ENCODE measurements around the gene MRPL30.
A peak's percentile ranks its signal among the peaks of the same experiment; 100 is the strongest.
"Not testable (repeated sequence)": the region's sequence is repeated elsewhere in the genome, so short reads cannot be mapped to it uniquely, and the experiment has no call there.

Gene MRPL30

DNA sequence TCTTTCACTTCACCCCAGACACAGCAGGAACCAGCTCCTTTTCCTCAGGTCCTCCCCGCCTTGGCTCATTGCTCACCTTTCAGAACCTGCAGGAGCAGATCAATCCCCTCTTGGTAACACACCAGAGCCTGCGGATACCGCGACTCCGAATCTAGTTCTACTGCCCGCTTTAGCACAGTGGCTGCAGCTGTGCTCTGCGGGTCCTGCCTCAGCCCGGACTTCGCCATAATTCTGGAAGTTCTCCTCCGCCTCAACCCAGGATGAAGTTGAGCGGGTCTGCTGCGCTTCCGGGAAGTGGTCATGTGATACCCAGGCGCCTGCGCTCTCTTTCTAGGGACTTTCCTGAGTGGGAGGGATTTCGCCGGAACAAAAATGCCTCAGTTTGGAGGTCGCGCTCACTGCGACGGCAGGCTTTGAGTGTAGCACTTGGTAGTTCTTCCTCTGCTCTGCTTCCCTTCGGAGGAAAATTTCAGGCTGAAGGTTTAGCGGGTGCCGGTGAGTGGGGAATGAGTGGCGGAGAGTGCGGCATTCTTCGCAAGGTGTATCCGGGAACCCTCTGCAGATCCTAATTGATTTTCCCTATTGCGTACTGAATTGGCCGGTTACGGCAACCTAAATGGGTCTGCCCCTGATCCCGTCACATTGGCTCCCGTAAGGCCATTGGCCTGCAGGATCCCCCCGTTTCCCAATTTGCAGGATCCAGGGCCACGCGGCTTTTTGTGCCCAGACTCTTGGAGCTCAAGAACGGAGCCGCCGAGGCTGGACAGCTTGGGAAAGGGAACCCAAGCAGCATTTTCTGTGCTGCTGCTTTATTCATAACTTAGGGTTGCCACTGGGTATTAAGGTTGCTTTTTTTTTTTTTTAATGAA lies at the start of gene MRPL30, which contains the start of gene MITD1:
Gene MRPL30 (plus strand): TSS at position 430 of the 869 bp plus-strand sequence. CDS start 5,020 bp downstream, outside the sequence.
Gene MITD1 (minus strand): TSS at position 304 of the 869 bp plus-strand sequence. CDS start 77 bp downstream, at position 227.
- Histone ChIP-seq H3K4me3 (ENCODE audit: low read length) (peak within 1 kb of the TSS; percentile 64), H2AFZ (ENCODE audit: low read depth, low read length) (peak within 1 kb of the TSS; percentile 41), H3K36me3 (ENCODE audit: insufficient read depth, low read length) (peaks cover 3% of the 10 kb centered on the region), H3K27me3 (ENCODE audit: insufficient read depth, low read length) (no peaks in the 10 kb centered on the region), H3K4me1 (ENCODE audit: insufficient read depth, low read length) (peaks cover 4% of the 10 kb centered on the region), H3K9me3 (ENCODE audit: low read length) (no peaks in the 10 kb centered on the region)

- not testable (repeated sequence) for H3K9me3 ChIP-seq (ENCODE audit: low read length); H3K4me1 ChIP-seq (ENCODE audit: insufficient read depth, low read length); H2AFZ ChIP-seq (ENCODE audit: low read depth, low read length); H3K4me3 ChIP-seq (ENCODE audit: low read length); H3K36me3 ChIP-seq (ENCODE audit: insufficient read depth, low read length); H3K27me3 ChIP-seq (ENCODE audit: insufficient read depth, low read length)
Measured at GRCh38 chr2:99135044-99135556, 45.9 kb upstream of the MRPL30 start.

DNA sequence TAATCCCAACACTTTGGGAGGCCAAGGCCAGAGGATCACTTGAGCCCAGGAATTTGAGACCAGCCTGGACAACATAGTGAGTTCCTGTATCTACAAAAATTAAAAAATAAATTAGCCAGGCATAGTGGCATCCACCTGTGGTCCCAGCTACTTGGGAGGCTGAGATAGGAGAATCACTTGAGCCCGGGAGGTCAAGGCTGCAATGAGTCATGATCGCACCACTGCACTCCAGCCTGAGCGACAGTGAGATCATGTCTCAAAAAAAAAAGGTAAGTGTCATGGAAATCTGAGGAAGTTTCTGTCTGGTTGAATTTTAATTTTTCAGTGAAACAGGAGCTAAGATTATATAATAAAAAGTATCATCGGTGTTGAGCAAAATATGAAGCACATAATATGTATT lies 42.0 kb upstream of the MRPL30 start:
- H3K9me3 ChIP-seq (ENCODE audit: low read length): no peaks in the 10 kb centered on the region
- H3K36me3 ChIP-seq (ENCODE audit: insufficient read depth, low read length): no peaks in the 10 kb centered on the region

GRCh38 chr2:99140056-99140859 lies 40.7 kb upstream of the MRPL30 start:
- Histone ChIP-seq H3K4me1 (ENCODE audit: insufficient read depth, low read length) (peaks cover 13% of the 10 kb centered on the region), H3K4me3 (ENCODE audit: low read length) (peak overlapping the region; percentile 83), H2AFZ (ENCODE audit: low read depth, low read length) (peak overlapping the region; percentile 79), H3K36me3 (ENCODE audit: insufficient read depth, low read length) (no peaks in the 10 kb centered on the region), H3K9me3 (ENCODE audit: low read length) (no peaks in the 10 kb centered on the region), H3K27me3 (ENCODE audit: insufficient read depth, low read length) (no peaks in the 10 kb centered on the region)

More for the DNA sequence above, 42.0 kb upstream of the MRPL30 start:
- no peak overlapping the region for H2AFZ ChIP-seq (ENCODE audit: low read depth, low read length)
- H3K4me1 ChIP-seq (ENCODE audit: insufficient read depth, low read length): peaks cover 13% of the 10 kb centered on the region
- H3K27me3 ChIP-seq (ENCODE audit: insufficient read depth, low read length): no peaks in the 10 kb centered on the region
- no peak overlapping the region for H3K4me3 ChIP-seq (ENCODE audit: low read length)

GRCh38 chr2:99140860-99141109 lies 40.2 kb upstream of the MRPL30 start:
- Histone ChIP-seq H2AFZ (ENCODE audit: low read depth, low read length) (peak overlapping the region; percentile 79), H3K36me3 (ENCODE audit: insufficient read depth, low read length) (no peaks in the 10 kb centered on the region), H3K27me3 (ENCODE audit: insufficient read depth, low read length) (no peaks in the 10 kb centered on the region), H3K9me3 (ENCODE audit: low read length) (no peaks in the 10 kb centered on the region), H3K4me3 (ENCODE audit: low read length) (peak overlapping the region; percentile 83), H3K4me1 (ENCODE audit: insufficient read depth, low read length) (peaks cover 13% of the 10 kb centered on the region)

DNA sequence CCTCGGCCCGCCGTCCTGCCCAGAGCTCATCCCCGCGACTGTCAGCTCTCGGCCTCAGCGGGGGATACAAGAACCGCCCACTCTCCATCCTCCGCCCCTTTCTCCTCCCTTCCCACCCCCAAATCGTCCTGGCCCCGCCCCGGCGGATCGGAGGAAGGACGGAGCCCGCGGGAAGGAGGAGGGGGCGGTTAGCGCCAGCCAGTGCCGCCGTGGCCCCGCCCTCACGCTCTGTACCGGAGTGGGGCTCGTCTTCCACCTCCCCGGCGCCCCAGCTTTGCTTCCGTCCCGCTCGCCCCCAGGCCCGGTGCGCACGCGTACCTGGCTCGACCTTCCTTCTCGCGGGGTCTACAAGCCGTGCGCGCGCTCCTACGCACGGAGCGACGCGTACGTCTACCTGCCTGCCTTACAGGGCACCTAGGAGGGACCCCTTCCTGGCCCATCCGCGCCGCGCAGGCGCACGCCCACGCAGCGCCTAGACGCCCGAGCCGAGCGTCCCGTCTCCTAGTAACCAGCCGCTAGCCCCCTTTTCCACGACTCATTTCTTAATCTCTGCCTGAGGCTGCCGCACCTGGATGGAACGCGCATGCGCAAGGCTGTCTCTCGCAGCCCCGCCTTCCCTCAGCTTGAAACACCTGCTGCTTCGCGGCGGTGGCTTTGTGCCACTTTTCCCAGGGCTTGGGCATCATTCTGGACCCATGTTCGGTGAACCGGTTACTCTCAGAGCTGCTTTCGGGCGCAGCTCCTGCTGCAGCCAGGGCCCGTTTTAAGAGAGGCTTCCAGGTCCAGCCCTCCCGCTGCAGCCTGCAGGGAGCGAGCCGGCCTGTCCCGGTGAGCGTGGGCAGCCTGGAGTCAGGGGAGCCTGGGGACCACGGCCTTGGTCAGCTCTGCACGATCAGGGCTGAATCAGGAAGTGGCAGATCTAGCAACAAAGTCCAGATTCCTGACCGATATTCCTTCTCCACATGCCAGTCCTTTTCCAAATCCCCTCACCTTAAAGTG lies 39.6 kb upstream of the MRPL30 start, which contains the start of gene C2orf15:
Gene C2orf15 (plus strand): TSS at position 598 of the 999 bp plus-strand sequence. CDS start 8,852 bp downstream, outside the sequence.
- H3K4me1 ChIP-seq (ENCODE audit: insufficient read depth, low read length): peaks cover 13% of the 10 kb centered on the region
- peak within 1 kb of the TSS; percentile 79 for H2AFZ ChIP-seq (ENCODE audit: low read depth, low read length)
- H3K27me3 ChIP-seq (ENCODE audit: insufficient read depth, low read length): no peaks in the 10 kb centered on the region
- no peaks in the 10 kb centered on the region for H3K36me3 ChIP-seq (ENCODE audit: insufficient read depth, low read length)
- peak within 1 kb of the TSS; percentile 83 for H3K4me3 ChIP-seq (ENCODE audit: low read length)
- H3K9me3 ChIP-seq (ENCODE audit: low read length): no peaks in the 10 kb centered on the region

- Histone ChIP-seq H3K4me1 (ENCODE audit: insufficient read depth, low read length) (peaks cover 3% of the 10 kb centered on the region), H3K36me3 (ENCODE audit: insufficient read depth, low read length) (no peaks in the 10 kb centered on the region), H3K9me3 (ENCODE audit: low read length) (no peaks in the 10 kb centered on the region), H2AFZ (ENCODE audit: low read depth, low read length) (no peak overlapping the region), H3K4me3 (ENCODE audit: low read length) (no peak overlapping the region), H3K27me3 (ENCODE audit: insufficient read depth, low read length) (no peaks in the 10 kb centered on the region)
Measured at GRCh38 chr2:99150706-99151105, 30.3 kb upstream of the MRPL30 start.

GRCh38 chr2:99152199-99152895 lies 28.6 kb upstream of the MRPL30 start:
- Histone ChIP-seq H3K36me3 (ENCODE audit: insufficient read depth, low read length) (peaks cover 2% of the 10 kb centered on the region), H3K27me3 (ENCODE audit: insufficient read depth, low read length) (no peaks in the 10 kb centered on the region), H3K4me1 (ENCODE audit: insufficient read depth, low read length) (peaks cover 8% of the 10 kb centered on the region), H3K9me3 (ENCODE audit: low read length) (no peaks in the 10 kb centered on the region), H3K4me3 (ENCODE audit: low read length) (no peak overlapping the region), H2AFZ (ENCODE audit: low read depth, low read length) (no peak overlapping the region)

GRCh38 chr2:99153921-99154604 lies 26.9 kb upstream of the MRPL30 start:
- Histone ChIP-seq H3K4me1 (ENCODE audit: insufficient read depth, low read length) (peaks cover 8% of the 10 kb centered on the region), H3K9me3 (ENCODE audit: low read length) (no peaks in the 10 kb centered on the region), H3K27me3 (ENCODE audit: insufficient read depth, low read length) (no peaks in the 10 kb centered on the region), H3K36me3 (ENCODE audit: insufficient read depth, low read length) (peaks cover 6% of the 10 kb centered on the region), H2AFZ (ENCODE audit: low read depth, low read length) (peak overlapping the region; percentile 92), H3K4me3 (ENCODE audit: low read length) (peak overlapping the region; percentile 86)

DNA sequence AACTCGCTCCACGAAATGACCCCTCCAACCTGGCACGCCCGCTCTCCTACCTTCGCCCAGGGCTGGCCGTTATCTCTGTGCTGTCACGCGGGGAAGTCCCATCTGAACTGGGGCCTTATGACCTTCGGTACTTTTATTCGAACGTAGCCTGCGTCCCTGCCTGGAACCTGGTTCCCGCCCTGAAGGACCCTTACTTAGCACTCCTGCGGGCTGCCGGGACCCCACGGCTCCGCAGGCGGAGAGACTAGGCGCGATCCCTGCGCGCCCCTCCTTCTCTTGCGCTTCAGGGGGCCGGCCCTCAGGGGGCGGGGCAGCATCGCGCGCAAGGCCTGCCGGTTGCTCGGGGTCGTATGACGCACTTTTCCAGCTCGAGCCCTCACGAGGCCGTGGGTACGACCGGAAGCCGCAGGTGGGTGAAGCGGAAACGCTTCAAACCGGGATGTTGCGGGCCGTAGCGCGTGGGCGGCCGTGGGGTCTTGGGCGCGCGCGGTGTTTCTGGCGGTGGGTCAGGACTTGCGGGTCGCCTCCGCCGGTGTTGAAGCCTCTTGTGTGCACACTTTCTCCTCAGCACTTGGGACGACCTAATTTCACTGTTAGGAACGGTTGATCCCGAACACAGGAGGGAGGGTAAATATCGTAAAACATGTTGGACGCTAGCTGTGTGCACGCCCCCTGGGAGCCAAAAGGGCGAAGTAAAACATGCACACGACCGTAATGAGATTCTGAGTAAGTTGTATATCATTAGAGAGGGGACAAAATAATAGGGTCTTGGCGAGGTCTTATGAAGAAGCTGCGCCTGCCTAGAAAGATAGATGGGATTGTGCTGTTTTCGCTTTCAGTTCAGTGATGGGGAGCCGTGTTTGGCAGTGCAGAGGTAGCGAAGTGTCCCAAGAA lies 26.1 kb upstream of the MRPL30 start, which contains the start of the genes LIPT1 and TSGA10:
Gene LIPT1 (plus strand): TSS at position 325 of the 894 bp plus-strand sequence. CDS start 6,991 bp downstream, outside the sequence.
Gene TSGA10 (minus strand): TSS at position 300 of the 894 bp plus-strand sequence. CDS start 45,503 bp downstream, outside the sequence.
- Histone ChIP-seq H3K27me3 (ENCODE audit: insufficient read depth, low read length) (no peaks in the 10 kb centered on the region), H3K4me3 (ENCODE audit: low read length) (peak within 1 kb of the TSS; percentile 86), H3K9me3 (ENCODE audit: low read length) (no peaks in the 10 kb centered on the region), H2AFZ (ENCODE audit: low read depth, low read length) (peak within 1 kb of the TSS; percentile 92), H3K4me1 (ENCODE audit: insufficient read depth, low read length) (peaks cover 8% of the 10 kb centered on the region), H3K36me3 (ENCODE audit: insufficient read depth, low read length) (peaks cover 6% of the 10 kb centered on the region)

Measured in neuron (in vitro differentiated cells).